HG03045 (cell line): ENCODE data around the gene BDH1.

Source experiments
- ATAC-seq: cut with Tn5 transposase; IDR thresholded peaks from one replicate; pipeline ENCODE4 v1.9.1; 2021; ENCODE audit warnings: mild to moderate bottlenecking, moderate library complexity; ENCODE audit not compliant: unreplicated experiment

The BDH1 gene

DNA sequence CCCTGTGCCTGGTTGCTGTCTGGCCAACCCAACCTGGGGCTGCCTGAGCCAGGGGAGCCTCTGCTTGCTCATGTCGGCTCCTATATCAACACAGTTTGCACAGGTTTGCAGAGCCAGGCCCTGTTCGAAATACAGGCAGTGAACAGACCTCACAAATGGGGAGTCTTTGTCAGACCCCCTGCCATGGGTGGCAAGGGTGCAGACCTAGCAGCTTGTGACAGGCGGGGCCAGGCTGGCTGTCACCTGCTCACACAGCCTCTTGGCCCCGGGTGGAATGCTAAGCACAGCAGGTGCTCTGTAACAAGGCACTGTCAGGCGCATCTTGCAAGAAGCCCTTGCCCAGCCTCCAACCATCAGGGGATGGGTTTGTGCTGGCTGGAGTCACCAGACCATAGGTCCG is 47.3 kb downstream of the BDH1 start:
- ATAC-seq, result no peak

DNA sequence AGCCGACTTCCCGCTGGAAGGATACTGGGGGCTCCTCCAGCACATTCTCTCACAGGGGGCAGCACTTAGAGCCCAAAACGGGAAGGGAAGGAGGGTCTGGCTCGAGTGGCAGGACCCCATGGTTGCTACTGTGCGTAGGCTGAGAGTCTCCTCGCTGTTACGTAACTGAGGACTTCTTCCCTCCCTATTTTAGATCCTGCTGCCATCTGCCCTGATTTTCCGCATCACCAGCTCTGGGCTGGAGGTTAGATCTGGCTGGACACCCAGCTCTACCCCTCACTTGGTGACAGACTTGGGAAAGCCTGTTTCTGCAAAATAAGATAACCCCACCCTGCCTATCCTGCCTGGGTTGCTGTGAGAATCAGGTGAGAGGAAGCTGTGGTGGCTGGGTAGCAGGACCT is 47.7 kb downstream of the BDH1 start:
- no peak for ATAC-seq

DNA sequence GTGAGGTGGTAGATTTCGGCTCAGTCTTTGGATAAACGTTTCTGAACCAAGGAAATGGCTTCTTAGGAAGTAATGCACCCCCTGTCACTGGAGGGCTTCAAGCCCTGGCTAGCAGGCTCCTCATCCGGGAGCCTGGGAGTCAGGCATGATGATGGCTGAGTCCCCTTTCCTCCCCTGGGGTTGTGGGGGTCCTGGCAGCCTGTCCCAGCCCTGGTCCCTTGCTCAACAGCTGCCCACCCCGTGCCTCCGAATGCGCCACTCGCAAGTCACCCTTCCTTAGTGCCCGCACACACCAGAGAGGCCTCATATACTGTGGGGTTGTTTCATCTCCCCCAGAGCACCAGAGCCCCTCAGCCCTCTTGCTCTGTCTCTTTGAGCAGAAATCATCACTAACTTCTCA is 48.2 kb downstream of the BDH1 start:
- ATAC-seq, result no peak

DNA sequence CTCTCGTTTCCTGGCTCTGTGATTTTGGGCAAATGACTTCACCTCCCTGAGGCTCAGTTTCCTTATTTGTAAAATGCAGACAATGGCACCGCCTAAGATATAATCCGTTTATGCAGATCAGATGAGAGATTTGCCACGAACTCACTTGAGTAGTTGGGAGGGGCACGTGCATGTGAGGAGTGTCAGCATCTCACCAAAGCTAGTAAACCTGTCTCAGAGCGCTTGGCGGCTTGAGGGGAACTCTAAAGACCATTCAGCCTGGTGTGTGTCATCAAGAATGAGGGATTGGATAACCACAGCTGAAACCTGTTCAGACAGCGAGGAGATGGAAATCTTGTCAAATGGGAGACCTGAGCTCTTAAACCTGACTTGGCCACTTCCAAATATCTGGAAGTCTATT is 48.7 kb downstream of the BDH1 start:
- ATAC-seq, result no peak

DNA sequence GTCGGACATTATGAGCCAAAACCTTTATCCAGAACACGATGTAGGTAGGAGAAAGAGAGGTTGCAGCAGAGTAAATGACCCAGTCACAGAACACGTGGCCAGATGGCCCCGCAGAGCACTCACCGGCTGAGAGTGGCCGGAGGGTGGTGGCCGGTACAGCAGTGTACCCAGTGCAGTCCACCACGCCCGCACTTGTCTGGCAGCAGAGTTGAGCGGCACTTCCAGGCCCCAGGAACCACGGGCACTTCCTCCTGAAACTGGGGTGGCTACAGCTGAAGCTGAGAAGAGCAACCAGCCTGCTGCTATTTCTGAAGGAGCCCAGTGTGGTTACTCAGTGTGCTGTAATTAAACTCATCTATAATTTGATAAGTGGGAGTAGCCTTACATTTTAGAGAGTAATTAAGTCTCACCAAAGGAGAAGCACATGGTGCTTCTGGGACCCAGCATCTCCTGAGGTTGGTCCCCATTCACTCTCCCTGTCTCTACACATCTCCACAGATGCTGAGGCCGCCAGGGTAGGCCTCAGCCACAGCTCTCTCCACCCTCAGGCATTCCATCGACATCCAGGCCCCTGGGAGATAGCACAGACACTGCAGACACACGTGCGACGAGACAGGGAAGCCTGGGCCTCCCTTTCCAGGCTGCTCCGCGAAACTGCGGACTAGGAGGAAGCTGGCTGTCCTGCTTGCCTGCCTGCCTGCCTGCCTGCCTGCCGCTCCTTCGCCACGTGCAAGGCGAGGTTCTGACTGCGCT is 49.8 kb downstream of the BDH1 start:
- no peak for ATAC-seq

DNA sequence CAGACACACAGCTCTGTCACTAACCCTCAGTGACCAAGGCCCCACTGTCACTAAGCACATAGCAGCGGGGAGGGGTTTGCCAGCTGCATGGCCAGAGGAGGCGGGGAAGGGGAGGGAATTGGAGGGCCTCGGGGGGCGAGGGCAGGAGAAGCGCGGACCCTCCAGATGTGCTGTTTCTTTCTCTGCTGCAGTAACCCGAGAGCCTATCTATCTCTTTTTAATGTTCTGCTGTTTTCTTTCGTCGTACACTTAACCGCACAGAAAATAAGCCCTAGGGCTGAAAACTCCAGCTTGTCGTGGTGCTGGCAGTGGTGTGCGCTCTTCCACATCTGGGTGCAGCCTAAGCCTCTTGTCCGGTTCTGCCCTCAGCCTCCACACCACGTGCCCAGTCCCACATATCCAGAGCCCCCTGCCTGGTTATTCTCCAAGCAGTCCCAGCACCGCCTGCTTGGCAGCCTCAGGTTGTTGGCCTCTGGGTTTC is 51.1 kb downstream of the BDH1 start:
- ATAC-seq, result no peak

DNA sequence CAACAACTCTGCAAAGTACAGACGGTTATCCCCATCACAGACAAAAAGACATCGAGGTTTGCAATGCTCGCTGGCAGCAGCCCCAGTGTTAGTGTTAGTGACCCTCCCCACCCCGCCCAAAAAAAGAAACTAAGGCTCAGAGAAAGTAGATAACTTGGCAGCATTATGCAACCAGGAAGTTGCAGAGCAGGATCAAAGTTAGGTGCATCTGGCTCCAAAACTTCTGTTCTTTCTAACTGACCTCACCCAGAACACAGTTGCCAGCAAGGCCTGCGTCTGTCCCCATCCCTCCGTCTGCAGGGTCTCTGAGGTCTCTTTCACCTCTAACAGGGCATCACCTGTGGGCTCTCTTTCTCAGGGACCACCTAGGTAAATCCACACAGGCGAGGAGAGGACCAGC is 51.5 kb downstream of the BDH1 start:
- no peak for ATAC-seq

DNA sequence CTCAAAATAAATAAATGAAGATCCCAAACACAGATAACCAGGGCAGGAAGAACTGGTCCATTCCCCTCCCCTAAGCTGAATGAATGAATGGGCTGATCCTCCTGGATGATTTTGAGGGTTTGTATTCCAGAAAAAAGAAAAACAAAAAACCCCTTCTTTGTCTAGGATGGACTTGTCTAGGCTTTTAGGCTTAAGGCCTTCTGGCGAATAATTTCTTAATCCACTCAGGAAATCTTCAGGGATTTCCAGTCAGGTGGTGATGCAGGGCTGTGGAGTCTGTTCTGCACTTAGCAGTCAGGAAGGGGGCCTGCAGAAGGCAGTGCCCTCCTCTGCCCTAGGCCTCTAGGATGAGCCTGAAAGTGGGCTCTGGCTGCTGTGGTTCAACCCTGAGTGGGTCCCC is 52.1 kb downstream of the BDH1 start:
- no peak for ATAC-seq

DNA sequence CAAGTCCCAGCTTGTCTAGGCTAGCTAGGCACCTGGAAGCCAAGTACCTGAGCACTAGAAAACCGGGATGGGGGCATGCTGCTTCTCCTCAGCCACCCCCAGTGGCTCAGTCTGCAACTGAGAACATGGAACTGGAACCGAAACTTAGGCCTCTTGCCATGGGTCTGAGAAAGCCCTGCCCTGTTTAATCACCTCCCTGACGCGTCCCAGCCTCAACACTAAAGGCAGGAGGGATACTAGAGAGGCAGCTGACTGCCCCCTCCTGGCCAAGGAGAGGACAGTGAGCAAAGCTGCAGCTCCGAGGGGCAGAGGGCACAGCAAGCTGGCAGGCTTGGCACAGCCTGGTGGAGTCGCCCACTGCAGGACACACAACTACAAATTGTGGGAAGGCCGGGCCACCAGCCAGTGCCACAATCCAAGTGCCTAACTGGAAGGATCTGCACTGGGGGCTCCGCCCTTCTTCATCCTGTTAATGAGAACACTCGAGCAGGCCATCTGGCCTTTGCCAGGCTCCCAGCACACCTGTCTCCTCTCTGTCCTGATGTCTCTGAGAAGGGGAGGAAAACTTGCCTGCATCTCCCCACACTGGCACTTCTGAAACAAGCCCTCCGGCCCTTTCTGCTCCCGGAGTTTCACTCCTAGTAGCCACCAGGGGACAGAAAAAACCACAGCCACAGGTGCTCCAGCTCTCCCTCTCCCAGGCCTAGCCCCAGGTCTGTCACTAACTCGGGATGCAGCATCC is 53.7 kb downstream of the BDH1 start:
- ATAC-seq, result peak; percentile 54

DNA sequence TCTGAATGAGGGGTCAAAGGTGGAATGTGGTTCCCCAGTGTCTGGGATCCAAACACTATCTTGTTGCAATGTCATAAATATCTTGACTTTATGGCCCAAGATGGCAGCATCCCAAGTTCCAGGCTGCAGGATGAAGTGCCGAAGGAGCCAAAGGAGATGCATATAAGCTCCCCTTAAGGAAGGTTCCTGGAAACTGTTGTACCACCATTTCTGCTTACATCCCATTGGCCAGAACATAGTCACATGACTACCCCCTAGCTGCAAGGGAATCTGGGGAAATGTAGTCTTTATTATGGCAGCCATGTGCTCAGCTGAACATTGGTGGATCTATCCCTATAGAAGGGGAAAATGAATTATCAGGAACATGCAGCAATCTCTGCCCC is 54.3 kb downstream of the BDH1 start:
- ATAC-seq, result peak; percentile 16

DNA sequence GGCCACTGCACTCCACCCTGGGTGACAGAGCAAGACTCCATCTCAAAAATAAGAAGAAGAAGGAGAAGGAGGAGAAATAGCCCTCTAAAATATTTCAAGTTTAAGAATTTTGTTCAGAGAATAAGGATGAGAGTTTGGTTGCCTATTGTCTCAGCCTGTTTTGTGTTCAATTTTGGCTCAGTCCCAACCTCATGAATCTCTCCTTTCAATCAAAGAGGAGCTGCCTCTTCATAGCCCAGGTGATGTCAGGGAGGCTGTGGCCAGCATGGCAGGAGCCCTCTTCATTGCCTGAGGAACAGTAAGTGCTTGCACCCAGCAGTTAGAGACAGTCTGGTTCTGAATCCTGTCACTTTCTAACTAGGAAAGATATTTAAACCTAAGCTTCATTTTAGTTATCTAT is 55.0 kb downstream of the BDH1 start:
- no peak for ATAC-seq

DNA sequence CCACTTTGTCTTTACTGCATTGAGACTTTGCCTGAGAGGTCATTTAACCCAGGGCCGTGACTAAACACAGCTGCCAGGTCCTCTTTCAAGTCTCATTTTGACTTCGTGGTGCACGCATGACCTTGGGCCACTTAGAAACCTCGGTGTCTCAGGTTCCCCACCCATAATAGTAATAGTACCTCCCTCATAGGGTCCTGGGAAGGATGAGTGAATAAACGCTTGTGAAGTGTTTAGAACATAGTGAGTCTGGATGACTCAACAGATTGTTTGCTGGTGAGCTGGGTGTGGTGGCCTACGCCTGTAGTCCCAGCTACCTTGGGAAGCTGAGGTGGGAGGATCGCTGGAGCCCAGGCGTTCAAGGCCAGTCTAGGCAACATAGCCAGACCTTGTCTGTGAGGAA is 56.3 kb downstream of the BDH1 start:
- ATAC-seq, result no peak

DNA sequence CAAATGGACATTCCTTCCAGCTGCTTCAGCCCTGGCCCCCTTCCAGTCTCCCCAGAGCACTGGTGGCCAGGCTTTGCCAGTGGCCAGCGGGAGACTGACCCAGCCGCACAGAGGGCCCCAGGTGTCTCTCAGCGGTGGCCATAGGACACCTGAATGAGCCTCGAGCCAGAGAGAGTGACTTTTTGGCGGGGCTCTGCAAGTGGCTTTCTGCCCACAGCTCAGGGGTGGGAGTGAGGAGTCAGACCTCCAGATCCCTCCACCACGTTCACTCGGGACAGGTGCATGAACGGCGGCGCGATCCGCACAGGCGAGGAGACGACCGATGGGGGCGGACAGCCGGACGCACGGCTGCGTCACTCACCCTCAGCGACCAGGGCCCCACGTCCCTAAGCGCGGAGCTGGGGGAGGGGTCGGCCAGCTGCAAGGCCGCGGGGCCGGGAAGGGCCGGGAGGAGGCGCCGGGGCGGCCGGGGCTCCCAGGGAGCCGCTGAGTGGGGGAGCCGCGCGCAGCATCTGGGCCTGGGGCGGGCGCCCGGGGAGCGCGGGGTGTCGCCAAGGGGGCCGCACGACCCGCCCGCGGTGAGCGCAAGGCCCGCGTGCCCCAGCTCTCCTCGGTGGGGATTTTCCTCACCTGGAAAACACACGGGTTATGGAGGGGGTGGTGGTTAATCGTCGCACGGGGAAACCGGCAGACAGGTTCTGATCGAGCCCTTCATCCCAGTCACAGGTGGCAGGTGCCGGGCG is 57.1 kb downstream of the BDH1 start:
- ATAC-seq, result no peak

DNA sequence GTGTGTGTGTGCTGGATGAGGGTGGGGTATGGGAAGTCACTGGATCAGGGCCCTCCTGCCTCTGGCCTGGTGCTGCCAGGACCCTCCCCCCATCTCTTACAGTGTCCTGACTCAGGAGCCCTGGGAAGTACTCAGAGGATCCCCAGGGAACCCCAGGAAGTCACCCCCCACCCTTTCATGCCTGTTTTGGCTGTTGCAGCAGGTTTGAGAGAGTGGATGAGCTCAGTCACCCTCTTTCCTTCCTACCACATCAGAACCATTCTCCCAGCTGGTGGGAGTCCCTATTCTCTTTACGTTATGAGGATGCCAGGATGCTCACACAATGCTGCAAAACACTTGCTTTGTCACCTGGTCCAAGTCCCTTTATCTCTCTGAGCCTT is 59.0 kb downstream of the BDH1 start:
- no peak for ATAC-seq

DNA sequence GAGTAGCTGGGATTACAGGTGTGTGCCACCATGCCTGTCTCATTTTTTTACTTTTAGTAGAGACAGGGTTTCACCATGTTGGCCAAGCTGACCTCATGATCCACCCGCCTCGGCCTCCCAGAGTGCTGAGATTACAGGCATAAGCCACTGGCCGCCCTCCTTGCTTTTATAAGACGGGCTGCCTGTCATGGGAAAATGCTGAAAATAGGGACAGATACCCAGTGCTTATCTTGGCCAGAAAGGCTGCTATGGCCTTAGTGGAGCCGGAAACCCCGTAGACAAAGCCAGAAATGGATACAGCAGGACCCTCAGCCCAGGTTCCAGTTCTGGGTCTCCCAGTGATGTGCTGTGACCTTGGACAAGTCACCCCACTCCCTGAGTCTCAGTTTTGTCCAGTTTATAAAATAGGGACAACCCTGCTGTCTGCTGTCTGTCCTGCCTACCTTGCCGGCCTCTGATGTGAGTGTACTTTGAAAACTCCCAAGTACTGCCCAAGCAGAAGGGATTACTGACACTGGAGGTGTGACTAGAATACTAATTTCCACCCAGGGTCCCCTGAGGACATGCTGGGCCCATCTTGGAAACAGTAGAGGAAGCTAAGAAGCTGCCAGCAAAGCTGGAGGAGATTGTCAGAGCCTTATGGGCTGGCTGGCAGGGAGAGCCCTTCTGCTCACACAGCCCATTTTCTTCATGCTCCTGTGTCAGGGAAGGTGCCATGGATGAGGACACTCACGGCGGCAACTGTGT is 59.6 kb downstream of the BDH1 start:
- no peak for ATAC-seq

DNA sequence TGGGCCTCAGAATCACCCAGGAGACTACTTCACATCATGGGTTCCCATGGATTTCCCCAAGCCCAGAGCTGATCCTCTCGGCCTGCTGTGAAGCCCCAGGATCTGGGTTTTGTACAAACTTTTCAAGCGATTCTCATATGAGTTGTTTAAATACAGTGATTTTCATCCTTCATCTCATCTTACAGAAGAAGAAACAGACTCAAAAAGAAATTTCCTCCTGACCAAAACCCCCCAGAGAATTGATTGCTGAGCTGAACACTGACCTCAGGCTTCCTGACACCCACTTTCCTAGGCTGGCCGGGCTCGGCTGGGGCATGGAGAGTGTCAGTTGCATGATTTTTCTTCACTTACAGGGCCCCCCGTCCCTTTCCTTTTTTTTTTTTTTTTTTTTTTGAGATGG is 60.3 kb downstream of the BDH1 start:
- no peak for ATAC-seq

DNA sequence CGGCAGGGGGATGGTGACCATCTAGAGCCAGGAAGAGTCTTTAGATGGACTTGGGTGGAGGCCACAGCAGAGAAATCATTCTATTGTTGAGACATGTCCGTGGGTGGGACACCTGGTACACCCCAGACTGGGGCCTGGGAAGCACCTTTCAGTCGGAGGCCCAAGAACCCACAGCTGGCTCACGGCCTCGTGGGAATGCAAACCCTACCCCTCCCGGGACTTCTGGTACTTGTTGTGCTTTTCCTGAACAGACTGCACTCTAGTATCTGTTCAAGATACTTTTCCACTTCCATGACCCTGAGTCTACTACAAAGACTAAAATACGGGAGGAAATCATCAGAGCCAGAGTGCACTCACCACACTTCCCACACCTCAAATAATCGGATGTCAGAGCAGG is 60.7 kb downstream of the BDH1 start:
- no peak for ATAC-seq

DNA sequence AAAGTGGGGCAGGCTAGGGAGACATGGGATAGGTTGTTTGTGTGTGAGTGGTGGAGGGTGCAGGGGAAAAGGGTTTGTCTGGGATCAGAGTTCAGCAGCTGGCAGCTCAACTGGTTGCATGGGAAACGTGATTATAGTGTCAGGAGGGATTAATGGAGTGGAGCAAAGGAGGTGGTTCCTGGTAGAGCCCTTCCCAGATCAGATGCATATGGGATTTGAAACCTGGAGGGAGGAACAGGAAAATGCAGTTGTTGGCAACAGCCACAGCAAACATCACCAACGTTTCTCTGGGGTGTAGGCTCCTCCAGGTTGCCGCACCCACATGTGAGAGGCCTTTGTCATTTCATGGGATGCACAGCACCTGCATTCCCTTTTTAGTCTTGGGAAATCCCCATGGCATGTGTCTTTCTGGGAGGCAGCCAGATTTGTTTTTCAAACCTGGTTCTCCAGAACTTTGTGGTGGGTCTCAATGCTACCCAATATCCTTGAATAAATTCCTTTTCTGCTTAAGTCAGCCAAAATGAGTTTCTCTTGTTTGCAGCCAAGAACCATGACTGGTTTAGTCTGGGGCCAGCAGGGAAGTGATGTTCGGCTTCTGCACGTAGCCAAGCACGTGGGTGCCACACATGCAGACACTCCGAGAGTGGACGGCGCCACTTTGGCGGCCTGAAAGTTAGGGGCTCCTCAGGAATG is 61.3 kb downstream of the BDH1 start:
- ATAC-seq, result no peak

DNA sequence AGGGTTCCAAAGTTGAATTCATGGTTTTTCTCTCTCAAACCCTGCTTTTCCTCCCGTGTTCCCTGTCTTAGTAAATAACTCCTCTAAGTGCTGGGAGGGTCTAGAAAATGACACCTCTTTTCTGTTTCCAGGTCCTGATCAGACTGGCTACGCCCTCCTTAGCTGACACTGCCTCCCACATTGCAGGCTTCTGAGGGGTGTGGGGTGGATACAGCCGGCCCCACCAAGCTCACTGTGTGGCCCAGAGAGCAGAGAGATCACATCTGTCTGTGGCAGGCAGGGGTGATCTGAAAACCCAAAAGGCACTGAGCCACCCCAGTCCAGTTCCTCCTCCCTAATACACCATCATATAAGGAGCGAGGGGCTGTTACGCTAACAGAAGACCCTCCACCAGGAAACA is 62.7 kb downstream of the BDH1 start:
- no peak for ATAC-seq

DNA sequence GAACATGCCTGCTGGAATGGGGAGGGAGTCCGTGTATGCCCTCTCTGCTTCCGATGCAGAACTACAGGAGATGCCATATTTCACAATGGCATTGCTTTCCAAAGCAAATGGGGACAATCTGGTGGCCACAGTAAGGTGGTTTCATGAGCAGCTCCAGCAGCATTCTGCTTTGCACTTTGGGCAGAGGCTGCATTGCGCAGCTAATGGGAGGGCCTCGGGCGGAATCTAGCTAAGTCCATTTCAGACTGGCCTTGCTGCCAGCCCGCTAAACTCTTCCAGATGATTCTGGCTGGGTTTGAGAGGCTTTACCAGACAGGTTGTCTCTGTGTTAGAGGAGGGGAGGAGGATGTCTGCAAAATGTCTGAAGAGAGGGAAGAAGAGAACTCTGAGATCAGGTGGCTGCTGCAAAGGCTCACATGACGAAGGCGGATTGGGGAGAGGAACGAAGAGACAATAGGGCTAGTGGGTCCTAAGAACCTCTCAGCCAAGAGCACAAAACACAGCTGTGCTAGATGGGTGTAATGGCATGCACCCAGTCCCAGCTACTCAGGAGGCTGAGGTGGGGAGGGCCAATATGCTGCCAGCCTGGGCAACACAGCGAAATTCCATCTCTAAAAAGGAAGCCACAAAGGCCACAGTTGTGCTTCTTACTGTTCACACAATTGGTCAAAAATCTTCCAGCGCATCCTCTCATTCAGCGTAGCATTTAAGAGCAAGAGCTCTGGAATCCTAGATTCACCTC is 63.7 kb downstream of the BDH1 start:
- no peak for ATAC-seq
